Smooth muscle cell (in vitro differentiated cells): ENCODE measurements around the gene RNF214. TPM values are rescaled to one million over a fixed set of nuclear protein-coding genes. Genes with fewer than 3 reads are reported as not detected.
A peak's percentile ranks its signal among the peaks of the same experiment; 100 is the strongest.
"Not testable (repeated sequence)": the region's sequence is repeated elsewhere in the genome, so short reads cannot be mapped to it uniquely, and the experiment has no call there.

Experiments used
- DNase-seq: peaks from one replicate; lab custom pipeline; 2025; ENCODE audit not compliant: unreplicated experiment; lab: John Stamatoyannopoulos, UW
- H2AFZ ChIP-seq: fragments of 200-600 bp; sonication (generic); 2 replicates; pipeline ENCODE4 v1.6.0; 2016; ENCODE audit warnings: antibody characterized with exemption, low read depth, mild to moderate bottlenecking
- H3F3A ChIP-seq: fragments of 200-600 bp; sonication (generic); 2 replicates; pipeline ENCODE4 v1.6.0; 2017; ENCODE audit warnings: antibody characterized with exemption, low read depth
- H3K27ac ChIP-seq: fragments of 200-600 bp; sonication (generic); 2 replicates; pipeline ENCODE4 v1.5.1; 2016; ENCODE audit warnings: low read depth, mild to moderate bottlenecking
- H3K27me3 ChIP-seq: fragments of 200-600 bp; sonication (generic); 2 replicates; pipeline ENCODE4 v1.6.1; 2016; ENCODE audit warnings: low read depth, mild to moderate bottlenecking
- H3K36me3 ChIP-seq: fragments of 200-600 bp; sonication (generic); 2 replicates; pipeline ENCODE4 v1.5.1; 2016; ENCODE audit warnings: low read depth
- H3K4me1 ChIP-seq: fragments of 200-600 bp; sonication (generic); 2 replicates; pipeline ENCODE4 v1.5.1; 2016; ENCODE audit warnings: low read depth
- H3K4me2 ChIP-seq: fragments of 200-600 bp; sonication (generic); 2 replicates; pipeline ENCODE4 v1.6.0; 2016; ENCODE audit warnings: mild to moderate bottlenecking
- H3K4me3 ChIP-seq: fragments of 200-600 bp; sonication (generic); 2 replicates; pipeline ENCODE4 v1.5.1; 2016; ENCODE audit warnings: mild to moderate bottlenecking
- H3K79me2 ChIP-seq: fragments of 200-600 bp; sonication (generic); 2 replicates; pipeline ENCODE4 v1.6.0; 2016; ENCODE audit warnings: low read depth, mild to moderate bottlenecking
- H3K9ac ChIP-seq: fragments of 200-600 bp; sonication (generic); 2 replicates; pipeline ENCODE4 v1.6.0; 2016; ENCODE audit warnings: low read depth
- H3K9me3 ChIP-seq: fragments of 200-600 bp; sonication (generic); replicated peaks from 2 replicates; pipeline ENCODE4 v1.5.1; 2016; ENCODE audit warnings: low read depth
- H4K20me1 ChIP-seq: fragments of 200-600 bp; sonication (generic); 2 replicates; pipeline ENCODE4 v1.6.0; 2016; ENCODE audit warnings: low read depth
- WGBS: methylation state at CpG from one replicate; pipeline ENCODE4 v1.1.7; 2016; ENCODE audit warnings: low lambda C conversion rate; 5-methylcytosine and 5-hydroxymethylcytosine counted together
- polyA plus RNA-seq: library from polyadenylated mRNA; unstranded; fragments of >200 nt; fragmentation: Nextera tagmentation; extraction: Ambion mirVana; gene quantifications from 2 replicates; pipeline ENCODE4 v1.2.1, GENCODE V29; 2016
- total RNA-seq: library from RNA; depleted of rRNA; stranded (reverse); fragments of >200 nt; gene quantifications from 2 replicates; pipeline ENCODE4 v1.2.3, GENCODE V29; 2014
- TF ChIP-seq, protein P1 (sequence below): fragments of 200-600 bp; sonication (generic); IDR thresholded peaks from 2 replicates; pipeline ENCODE4 v1.5.1; 2017; ENCODE audit warnings: borderline replicate concordance, mild to moderate bottlenecking, antibody characterized with exemption; ENCODE audit not compliant: insufficient read depth, poor library complexity, severe bottlenecking

The RNF214 gene
- total and polyA plus RNA-seq, 2 experiments from 2014 or later: 10.9 to 15.8 TPM

DNA sequence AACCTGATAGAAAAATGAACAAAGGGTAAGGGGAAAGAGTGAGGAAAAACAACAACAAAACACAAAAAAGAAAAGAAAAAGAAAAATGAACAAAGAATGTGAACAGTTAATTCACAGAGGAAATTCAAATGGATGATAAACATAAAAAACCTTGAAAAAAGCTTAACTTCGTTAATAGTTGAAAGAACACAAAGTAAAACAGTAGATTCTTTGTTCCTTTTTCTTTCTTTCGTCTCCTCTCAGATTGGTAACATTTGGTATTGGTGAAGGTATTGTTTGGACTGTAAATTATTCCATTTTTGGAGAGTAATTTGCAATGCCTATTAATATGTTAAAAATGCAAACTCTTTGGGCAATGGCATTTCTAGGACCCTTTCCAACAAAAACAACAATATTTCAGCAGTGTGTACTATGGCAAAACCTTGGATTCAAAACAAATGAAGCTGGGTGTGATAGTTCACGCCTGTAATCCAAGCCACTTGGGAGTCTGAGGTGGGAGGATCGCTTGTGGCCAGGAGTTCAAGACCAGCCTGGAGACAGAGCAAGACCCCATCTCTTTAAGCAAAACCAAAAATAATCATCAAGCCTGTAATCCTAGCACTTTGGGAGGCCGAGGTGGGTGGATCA, 86.9 kb downstream of the RNF214 start:
- Histone ChIP-seq H3K27me3 (no peaks in the 10 kb centered on the region), H3K27ac (no peak overlapping the region), H3K36me3 (no peaks in the 10 kb centered on the region), H3K9me3 (no peaks in the 10 kb centered on the region), H4K20me1 (no peaks in the 10 kb centered on the region), H3K4me1 (peaks cover 7% of the 10 kb centered on the region), H3K9ac (no peak overlapping the region), H3K4me2 (no peak overlapping the region), H2AFZ (no peak overlapping the region), H3K4me3 (no peak overlapping the region), H3K79me2 (no peaks in the 10 kb centered on the region), H3F3A (no peaks in the 10 kb centered on the region)
- TF ChIP-seq, protein P1, sequence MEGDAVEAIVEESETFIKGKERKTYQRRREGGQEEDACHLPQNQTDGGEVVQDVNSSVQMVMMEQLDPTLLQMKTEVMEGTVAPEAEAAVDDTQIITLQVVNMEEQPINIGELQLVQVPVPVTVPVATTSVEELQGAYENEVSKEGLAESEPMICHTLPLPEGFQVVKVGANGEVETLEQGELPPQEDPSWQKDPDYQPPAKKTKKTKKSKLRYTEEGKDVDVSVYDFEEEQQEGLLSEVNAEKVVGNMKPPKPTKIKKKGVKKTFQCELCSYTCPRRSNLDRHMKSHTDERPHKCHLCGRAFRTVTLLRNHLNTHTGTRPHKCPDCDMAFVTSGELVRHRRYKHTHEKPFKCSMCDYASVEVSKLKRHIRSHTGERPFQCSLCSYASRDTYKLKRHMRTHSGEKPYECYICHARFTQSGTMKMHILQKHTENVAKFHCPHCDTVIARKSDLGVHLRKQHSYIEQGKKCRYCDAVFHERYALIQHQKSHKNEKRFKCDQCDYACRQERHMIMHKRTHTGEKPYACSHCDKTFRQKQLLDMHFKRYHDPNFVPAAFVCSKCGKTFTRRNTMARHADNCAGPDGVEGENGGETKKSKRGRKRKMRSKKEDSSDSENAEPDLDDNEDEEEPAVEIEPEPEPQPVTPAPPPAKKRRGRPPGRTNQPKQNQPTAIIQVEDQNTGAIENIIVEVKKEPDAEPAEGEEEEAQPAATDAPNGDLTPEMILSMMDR: no peak
- no peak for DNase-seq
- 95% methylated on average over 5 of the region's 5 CpGs for WGBS

DNA sequence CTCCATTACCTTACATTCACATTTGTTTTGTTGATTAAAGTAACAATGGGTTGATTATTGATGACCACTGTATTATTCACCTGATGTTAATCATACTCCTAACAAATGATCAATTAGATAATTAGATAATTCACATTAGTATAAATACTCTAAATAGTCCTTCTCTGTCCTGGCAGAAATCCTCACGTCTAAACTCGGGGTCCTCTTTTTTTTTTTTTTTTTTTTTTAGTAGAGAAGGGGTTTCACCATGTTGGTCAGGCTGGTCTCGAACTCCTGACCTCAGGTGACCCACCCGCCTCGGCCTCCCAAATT, 94.7 kb downstream of the RNF214 start:
- Histone ChIP-seq H3K4me2 (peak overlapping the region; percentile 89), H3K4me3 (peak overlapping the region; percentile 87), H3K79me2 (peaks cover 19% of the 10 kb centered on the region)
- WGBS: 29% methylated on average over 5 of the region's 5 CpGs
- H2AFZ ChIP-seq, H3K27me3 ChIP-seq, H3K27ac ChIP-seq, H3K9ac ChIP-seq, H3K9me3 ChIP-seq, H3F3A ChIP-seq, DNase-seq, H3K36me3 ChIP-seq, H3K4me1 ChIP-seq, H4K20me1 ChIP-seq: not testable (repeated sequence)

DNA sequence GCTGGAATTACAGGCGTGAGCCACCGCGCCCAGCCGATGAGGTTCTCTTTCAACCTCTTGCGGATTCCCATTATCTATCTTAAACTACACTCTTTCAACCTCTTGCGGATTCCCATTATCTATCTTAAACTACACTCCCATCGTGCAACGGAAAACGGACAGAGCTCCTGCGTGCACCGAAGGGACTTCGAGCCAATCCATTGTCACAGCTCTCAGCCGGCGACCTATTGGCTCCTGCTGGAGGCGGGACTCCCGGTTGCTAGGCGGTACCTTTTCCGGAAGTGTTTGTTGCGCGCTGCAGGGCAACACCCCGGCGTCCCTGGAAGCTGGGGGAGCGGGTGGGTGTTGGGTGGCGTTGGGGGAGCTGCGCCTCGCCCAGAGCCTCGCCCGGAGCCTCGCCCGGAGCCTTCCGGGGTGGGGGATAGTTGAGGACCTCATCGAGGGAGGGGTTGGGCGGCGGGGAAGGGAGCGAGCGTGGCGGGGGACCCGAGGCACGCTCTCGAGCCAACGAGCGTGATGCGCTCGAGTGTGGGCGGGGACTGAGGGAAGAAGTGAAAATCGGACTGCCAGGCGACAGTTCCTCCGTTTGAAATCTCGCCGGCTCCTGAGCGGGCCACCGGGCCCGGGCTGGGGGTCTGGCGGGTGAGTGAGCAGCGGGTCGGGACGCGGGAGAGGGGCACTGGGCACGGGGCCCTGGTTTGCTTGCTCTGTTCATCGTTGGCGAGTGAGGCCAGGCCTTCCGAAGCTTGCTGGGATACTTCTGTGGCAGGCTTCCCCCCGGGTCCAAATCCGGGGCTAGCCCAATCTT, 95.3 kb downstream of the RNF214 start, which contains the start of gene CEP164:
Gene CEP164 (plus strand): TSS at position 288 of the 808 bp plus-strand sequence. CDS start 10,733 bp downstream, outside the sequence.
- no peaks in the 10 kb centered on the region for H3K9me3 ChIP-seq
- no peaks in the 10 kb centered on the region for H3K36me3 ChIP-seq
- H3F3A ChIP-seq: no peaks in the 10 kb centered on the region
- peak within 1 kb of the TSS; percentile 87 for H3K4me3 ChIP-seq
- peaks cover 9% of the 10 kb centered on the region for H4K20me1 ChIP-seq
- H3K79me2 ChIP-seq: peaks cover 19% of the 10 kb centered on the region
- peak within 1 kb of the TSS; percentile 80 for H3K9ac ChIP-seq
- H3K27ac ChIP-seq: peak within 1 kb of the TSS; percentile 91
- peak; percentile 95 for DNase-seq
- peak within 1 kb of the TSS; percentile 84 for H2AFZ ChIP-seq
- peak within 1 kb of the TSS; percentile 89 for H3K4me2 ChIP-seq
- H3K4me1 ChIP-seq: peaks cover 7% of the 10 kb centered on the region
- 2% methylated on average over 48 of the region's 64 CpGs for WGBS
- H3K27me3 ChIP-seq: no peaks in the 10 kb centered on the region
- TF ChIP-seq, protein P1: no peak

DNA sequence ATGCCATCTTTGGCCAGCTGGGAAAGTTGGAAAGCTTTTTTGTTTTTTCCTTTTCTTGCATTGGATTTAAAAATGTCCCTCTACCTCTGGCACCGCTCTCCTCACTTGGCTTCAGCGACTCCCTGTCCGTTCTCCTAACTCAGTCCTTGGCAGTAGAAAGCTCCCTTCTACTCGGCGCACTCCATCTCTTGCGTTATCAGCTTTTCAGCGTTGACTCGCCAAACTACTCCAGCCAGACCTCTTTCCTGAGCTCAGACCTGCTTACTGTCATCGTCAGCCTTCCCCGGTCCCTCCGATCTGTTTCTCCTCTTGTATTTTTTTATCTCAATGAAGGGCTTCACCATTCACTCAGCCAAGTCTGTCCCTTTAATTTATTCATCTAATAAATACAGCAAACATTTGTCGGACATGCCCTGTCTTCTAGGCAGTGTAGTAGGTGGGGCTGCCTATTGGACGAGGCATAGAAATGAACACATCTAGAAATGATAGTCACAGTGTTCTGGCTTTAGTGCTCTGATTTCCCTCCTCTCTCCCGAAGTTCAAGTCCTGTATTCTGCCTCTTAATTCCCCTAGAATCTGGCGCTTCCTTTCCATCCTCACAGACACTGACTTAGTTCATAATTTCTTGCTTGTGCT, 96.0 kb downstream of the RNF214 start:
- Histone ChIP-seq H3F3A (no peaks in the 10 kb centered on the region), H2AFZ (peak overlapping the region; percentile 84), H3K4me2 (peak overlapping the region; percentile 89), H3K9ac (peak overlapping the region; percentile 80), H3K27me3 (no peaks in the 10 kb centered on the region), H3K9me3 (no peaks in the 10 kb centered on the region), H3K36me3 (no peaks in the 10 kb centered on the region), H3K4me3 (peak overlapping the region; percentile 87), H4K20me1 (peaks cover 14% of the 10 kb centered on the region), H3K27ac (peak overlapping the region; percentile 91), H3K79me2 (peaks cover 19% of the 10 kb centered on the region), H3K4me1 (peaks cover 7% of the 10 kb centered on the region)
- 8% methylated on average over 15 of the region's 15 CpGs for WGBS
- no peak for DNase-seq
- TF ChIP-seq, protein P1: no peak
